GM21576 (cell line): ENCODE data around the gene MESD.

Source experiments
- ATAC-seq: cut with Tn5 transposase; IDR thresholded peaks from one replicate; pipeline ENCODE4 v1.9.1; 2021; ENCODE audit warnings: mild to moderate bottlenecking, moderate library complexity; ENCODE audit not compliant: unreplicated experiment

MESD gene

DNA sequence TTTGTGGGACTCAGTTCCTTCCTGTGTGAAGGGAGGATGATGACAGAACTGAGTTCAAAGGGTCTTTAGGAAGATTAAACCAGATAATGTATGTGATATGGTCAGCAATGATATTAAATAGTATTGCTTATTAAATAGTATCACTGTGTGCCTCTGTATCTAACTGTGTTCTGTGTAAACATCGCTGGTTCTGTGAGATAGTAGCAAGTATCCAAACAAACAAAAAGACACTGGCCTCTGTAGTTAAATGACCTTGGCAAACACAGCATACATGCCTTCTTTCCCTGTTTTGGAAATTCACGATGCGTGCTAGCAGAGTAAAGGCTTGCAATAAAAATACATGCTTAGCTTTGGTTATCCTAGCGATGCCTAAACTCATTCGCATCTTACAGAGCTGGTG, 76.1 kb downstream of the MESD start:
- ATAC-seq: no peak

DNA sequence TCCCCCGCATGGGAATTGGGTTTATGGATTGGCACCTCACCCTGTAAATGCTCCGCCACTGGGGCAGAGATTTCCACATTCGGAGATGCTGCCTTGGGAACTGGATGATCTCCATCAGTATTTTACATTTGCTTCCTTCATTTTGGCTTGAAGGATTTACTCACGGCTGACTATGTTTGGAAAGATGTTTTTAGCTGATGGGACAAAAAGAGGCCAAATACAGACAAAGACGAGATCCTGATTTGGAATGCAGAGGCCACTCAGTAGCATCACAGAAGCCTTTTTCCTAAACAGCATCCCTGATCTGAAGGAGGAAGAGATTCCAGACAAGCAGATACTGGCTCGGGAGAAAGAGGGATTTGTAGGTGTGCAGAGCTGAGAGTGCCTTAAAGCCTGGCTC, 76.9 kb downstream of the MESD start:
- no peak for ATAC-seq

DNA sequence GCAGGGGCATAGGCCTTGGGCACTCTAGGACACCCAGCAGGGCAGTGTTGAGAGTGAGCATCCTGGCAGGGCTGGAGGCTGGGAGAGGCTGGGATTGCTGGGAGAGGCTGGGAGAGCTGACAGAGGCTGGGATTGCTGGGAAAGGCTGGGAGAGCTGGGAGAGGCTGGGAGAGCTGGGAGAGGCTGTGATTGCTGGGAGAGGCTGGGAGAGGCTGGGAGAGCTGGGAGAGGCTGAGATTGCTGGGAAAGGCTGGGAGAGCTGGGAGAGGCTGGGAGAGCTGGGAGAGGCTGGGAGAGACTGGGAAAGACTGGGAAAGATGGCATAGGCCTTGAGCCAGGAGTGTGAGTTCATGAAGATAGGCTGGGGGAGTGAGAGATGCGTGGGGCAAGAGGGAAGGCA, 77.8 kb downstream of the MESD start:
- no peak for ATAC-seq

DNA sequence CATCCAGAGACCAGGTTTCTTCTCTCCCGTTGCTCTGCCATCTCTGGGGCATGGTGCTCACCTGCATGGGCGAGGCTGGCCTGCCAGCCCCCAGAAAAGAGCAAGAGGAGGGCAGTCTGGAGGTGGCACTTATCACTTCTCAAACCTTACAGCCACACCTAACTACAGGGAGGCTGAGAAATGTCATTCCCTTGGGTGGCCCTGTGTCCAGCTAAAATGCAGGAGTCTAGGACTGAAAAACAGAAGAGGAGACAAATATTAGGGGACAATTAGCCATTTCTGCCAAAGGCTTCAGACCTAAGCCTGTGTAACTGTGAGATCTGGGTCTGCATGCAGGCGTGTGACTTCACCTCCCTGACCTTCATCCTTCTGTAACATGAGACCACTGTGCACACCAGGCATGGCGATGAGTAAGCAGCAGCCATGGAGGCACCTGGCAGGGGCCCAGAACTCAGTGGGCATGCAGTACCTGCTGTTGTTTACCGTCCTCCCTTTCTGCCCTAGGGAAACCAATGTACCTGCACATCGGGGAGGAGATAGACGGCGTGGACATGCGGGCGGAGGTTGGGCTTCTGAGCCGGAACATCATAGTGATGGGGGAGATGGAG, 83.4 kb downstream of the MESD start:
- ATAC-seq: no peak

DNA sequence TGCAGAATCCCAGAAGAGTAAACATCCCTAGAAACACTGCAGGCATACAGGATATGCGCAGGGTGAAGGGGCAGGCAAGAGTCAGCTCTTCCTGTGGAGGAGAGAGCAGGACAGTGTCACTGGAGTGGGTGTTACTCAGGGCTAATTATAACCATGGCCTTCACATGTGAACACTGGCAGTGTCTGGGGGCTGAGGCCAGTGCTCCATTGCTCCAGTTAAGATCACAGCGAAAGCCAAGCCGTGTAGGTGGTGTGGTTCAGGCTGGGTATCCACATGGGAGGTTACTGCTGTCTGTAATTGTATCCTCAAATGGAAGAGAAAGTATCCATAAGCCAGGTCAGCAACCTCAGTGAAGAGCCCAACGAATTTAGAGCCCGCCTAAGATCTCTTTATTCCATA, 84.6 kb downstream of the MESD start:
- ATAC-seq: no peak

DNA sequence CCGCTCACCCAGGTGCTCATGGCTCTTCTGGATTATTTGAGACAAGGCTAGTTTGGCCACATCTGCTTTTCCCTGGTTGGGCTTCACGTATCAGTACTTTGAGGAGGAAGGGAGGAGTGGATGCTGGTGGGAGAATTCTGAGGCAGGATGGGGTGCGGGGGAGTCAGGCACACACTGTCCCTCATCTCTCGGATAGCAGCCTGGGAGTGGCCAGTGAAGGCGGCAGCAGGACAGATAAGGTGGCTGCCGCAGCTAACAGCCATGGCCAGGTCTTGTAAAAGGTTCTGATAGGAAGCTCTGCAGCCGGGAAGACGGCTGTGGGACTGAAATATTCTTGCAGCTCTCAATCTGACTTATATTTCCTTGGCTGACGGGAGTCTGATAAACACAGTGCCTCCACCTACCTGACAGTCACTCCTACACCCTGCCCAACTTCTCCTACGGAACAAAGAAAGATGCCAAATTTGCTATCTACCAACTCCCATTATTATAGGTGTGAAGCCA, 87.3 kb downstream of the MESD start:
- ATAC-seq: no peak

- no peak for ATAC-seq
Observed at GRCh38 chr15:80898040-80898439, 91.6 kb downstream of the MESD start.
